Cerebellar nuclear complex (tissue), 1 donor: ENCODE results near the gene CAGE1.
"Not testable (repeated sequence)": the region's sequence is repeated elsewhere in the genome, so short reads cannot be mapped to it uniquely, and the experiment has no call there.

Source experiments
- DNase-seq, 2 experiments: peaks; one replicate each; lab custom pipeline; 2025; lab: John Stamatoyannopoulos, UW

The CAGE1 gene

DNA sequence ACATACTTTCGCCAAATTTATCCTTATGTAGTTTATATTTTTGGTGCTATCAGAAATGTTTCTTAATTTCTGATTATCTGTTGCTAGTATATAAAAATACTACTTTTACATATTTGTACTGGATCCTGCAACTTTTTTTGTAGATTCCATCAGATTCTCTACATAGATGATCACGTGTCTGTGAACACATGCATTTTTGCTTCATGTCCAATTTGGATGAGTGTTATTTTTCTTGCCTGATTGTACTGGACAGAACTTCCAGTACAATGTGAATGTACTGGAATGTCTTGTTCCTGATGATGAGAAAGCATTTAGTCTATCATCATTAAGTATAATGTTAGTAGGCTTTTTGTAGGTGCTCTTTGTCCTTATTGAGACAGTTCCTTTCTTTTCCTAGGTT, 51.5 kb downstream of the CAGE1 start:
- no peak for DNase-seq

GRCh38 chr6:7335519-7335918, 54.0 kb downstream of the CAGE1 start:
- no peak for DNase-seq

DNA sequence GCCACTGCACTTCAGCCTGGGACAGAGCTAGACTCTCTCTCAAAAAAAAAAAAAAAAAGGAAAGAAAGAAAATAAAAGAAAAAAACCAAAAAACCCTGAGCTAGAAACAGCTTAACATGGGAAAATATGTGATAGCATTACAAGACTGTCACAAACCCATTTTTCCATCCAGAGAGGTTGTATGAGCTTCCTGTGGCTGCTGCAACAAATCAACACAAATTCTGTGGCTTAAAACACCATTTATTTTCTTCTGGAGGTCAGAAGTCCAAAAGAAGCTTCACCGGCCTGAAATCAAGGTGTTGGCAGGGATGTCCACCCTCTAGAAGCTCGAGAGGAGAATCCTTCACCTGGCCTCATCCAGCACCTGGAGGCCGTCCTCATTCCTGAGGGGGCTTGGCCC, 54.9 kb downstream of the CAGE1 start:
- no peak for DNase-seq

- no peak for DNase-seq
Measured at GRCh38 chr6:7332090-7332745, 57.3 kb downstream of the CAGE1 start.

- DNase-seq = no peak
Measured at GRCh38 chr6:7331452-7331851, 58.1 kb downstream of the CAGE1 start.

GRCh38 chr6:7328243-7328642, 61.3 kb downstream of the CAGE1 start:
- DNase-seq = no peak

- DNase-seq = no peak
Measured at GRCh38 chr6:7325750-7326149, 63.8 kb downstream of the CAGE1 start.

- DNase-seq = no peak
Measured at GRCh38 chr6:7324520-7324919, 65.0 kb downstream of the CAGE1 start.

- DNase-seq = no peak
Measured at GRCh38 chr6:7323074-7323473, 66.5 kb downstream of the CAGE1 start.

- DNase-seq = not testable (repeated sequence)
Measured at GRCh38 chr6:7321866-7322265, 67.7 kb downstream of the CAGE1 start.

DNA sequence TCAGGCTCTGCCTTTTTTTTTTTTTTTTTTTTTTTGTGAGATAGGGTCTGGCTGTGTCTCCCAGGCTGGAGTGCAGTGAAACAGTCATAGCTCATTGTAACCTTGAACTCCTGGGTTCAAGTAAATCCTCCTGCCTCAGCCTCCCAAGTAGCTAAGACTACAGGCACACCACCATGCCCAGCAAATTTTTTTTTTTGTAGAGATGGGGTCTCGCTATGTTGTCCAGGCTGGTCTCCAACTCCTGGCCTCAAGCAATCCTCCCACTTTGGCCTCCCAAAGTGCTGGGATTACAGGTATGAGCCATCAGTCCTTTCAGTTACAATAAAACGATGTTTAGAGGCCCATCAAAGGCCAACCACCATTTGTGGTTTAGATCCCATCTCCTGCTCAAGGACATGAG, 70.1 kb downstream of the CAGE1 start:
- not testable (repeated sequence) for DNase-seq

GRCh38 chr6:7317538-7317937, 72.0 kb downstream of the CAGE1 start:
- DNase-seq = no peak

- no peak for DNase-seq
Measured at GRCh38 chr6:7316658-7317533, 72.6 kb downstream of the CAGE1 start.

GRCh38 chr6:7315948-7316365, 73.6 kb downstream of the CAGE1 start:
- no peak for DNase-seq

GRCh38 chr6:7315087-7315947, 74.2 kb downstream of the CAGE1 start:
- DNase-seq = not testable (repeated sequence)

- no peak for DNase-seq
Measured at GRCh38 chr6:7314414-7314813, 75.1 kb downstream of the CAGE1 start.

- DNase-seq = no peak
Measured at GRCh38 chr6:7313505-7314165, 75.9 kb downstream of the CAGE1 start.

- DNase-seq = peak; percentile 79 to 96
Measured at GRCh38 chr6:7312616-7313504, 76.7 kb downstream of the CAGE1 start, which contains the start of gene SSR1. Gene SSR1 (minus strand): TSS chr6:7313199. CDS start chr6:7313120, 79 bp downstream.

DNA sequence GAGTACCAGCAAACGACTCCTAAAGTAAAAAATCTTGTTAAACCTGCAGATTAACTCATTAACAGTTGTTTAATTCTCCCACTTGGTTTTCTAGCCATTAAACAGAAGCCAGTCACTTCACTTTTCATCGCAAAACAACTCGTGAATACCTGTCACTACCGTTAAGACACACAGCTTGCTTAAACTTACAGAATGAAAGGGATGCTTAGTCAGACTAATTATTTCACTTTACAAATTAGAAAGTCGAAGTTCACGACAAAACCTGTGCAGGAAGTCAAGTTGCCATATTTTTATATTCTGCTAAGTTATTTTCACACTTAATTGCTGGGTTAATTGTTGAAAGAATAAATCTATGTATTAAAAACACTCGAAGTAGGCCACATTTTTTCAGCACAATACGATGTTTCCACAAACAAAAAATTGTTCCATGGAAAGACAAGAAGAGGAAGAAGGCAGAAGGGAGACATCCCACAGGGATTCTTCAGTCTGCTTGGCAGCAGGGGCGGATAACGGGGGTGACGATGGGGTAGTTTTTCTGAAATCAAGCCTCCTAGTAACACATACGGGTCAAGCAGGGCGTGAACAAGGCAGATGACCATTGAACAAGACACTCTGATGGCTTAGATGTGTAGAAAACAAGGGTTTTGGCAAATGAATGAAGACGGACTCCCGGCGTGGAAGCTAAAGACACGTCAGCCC, 77.5 kb downstream of the CAGE1 start:
- no peak for DNase-seq

DNA sequence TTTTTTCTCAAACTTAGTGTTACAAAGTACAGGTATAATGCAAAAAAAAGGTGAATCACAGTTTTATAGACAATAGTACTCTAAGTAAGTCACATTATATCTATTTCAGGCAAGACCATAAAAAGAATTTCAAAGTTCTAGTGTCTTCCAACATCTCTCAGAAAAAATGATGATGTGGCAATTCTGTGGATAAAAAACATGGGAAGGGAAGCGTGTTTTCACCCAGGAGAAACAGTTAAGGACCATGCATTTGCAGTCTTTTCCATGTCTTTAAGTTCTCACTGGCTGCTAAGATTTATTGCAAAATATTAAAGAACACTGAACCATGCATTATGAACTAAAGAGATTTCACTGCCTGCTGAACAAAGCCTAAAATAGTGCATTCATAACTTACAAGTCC, 78.4 kb downstream of the CAGE1 start:
- no peak for DNase-seq
